GM10266 (cell line): ENCODE data around the gene DNM3.

Source experiments
- DNase-seq: peaks from one replicate; pipeline ENCODE4 v3.0.0; 2012; ENCODE audit errors: extremely low spot score
- CTCF ChIP-seq: IDR thresholded peaks from 2 replicates; pipeline ENCODE4 v1.5.1; 2012; ENCODE audit warnings: mild to moderate bottlenecking, low read depth; ENCODE audit not compliant: control insufficient read depth, insufficient read depth; ENCODE audit errors: missing control alignments

The DNM3 gene

GRCh38 chr1:171917331-171917730 is 76.0 kb downstream of the DNM3 start:
- TF ChIP-seq CTCF, result no peak
- no peak for DNase-seq

GRCh38 chr1:171919891-171920887 is 78.9 kb downstream of the DNM3 start:
- no peak for DNase-seq
- no peak for TF ChIP-seq CTCF

- TF ChIP-seq CTCF, result no peak
- DNase-seq, result no peak
Observed at GRCh38 chr1:171922999-171923398, 81.7 kb downstream of the DNM3 start.

GRCh38 chr1:171929121-171929520 is 87.8 kb downstream of the DNM3 start:
- TF ChIP-seq CTCF, result no peak

GRCh38 chr1:171931752-171932151 is 90.5 kb downstream of the DNM3 start:
- no peak for DNase-seq

More at GRCh38 chr1:171929121-171929520, 87.8 kb downstream of the DNM3 start:
- no peak for DNase-seq

GRCh38 chr1:171934664-171935063 is 93.4 kb downstream of the DNM3 start:
- no peak for TF ChIP-seq CTCF
- DNase-seq, result no peak

More at GRCh38 chr1:171931752-171932151, 90.5 kb downstream of the DNM3 start:
- TF ChIP-seq CTCF, result no peak

GRCh38 chr1:171935086-171935485 is 93.8 kb downstream of the DNM3 start:
- no peak for DNase-seq
- TF ChIP-seq CTCF, result no peak
